Adipocyte (in vitro differentiated cells): ENCODE data around the gene THUMPD2.
"Not testable (repeated sequence)": the region's sequence is repeated elsewhere in the genome, so short reads cannot be mapped to it uniquely, and the experiment has no call there.

Experiments
- DNase-seq: peaks from one replicate; pipeline ENCODE4 v3.0.0-alpha.2; 2015; ENCODE audit warnings: low read depth
- H3K27me3 ChIP-seq: replicated peaks from 2 replicates; pipeline ENCODE4 v1.7.0; 2013; ENCODE audit warnings: mild to moderate bottlenecking, low read length, moderate library complexity; ENCODE audit not compliant: control insufficient read depth, insufficient read depth
- H3K36me3 ChIP-seq: 2 replicates; pipeline ENCODE4 v1.7.0; 2013; ENCODE audit warnings: low read length, mild to moderate bottlenecking, moderate library complexity; ENCODE audit not compliant: control insufficient read depth, insufficient read depth, severe bottlenecking
- H3K4me1 ChIP-seq: 2 replicates; pipeline ENCODE4 v1.7.0; 2013; ENCODE audit warnings: mild to moderate bottlenecking, low read length, moderate library complexity; ENCODE audit not compliant: control insufficient read depth, insufficient read depth
- H3K4me3 ChIP-seq: 2 replicates; pipeline ENCODE4 v1.7.0; 2013; ENCODE audit warnings: mild to moderate bottlenecking, low read length, moderate library complexity
- H3K9ac ChIP-seq: 2 replicates; pipeline ENCODE4 v1.7.0; 2013; ENCODE audit warnings: mild to moderate bottlenecking, low read length, moderate library complexity
- H3K9me3 ChIP-seq: 2 replicates; pipeline ENCODE4 v1.7.0; 2013; ENCODE audit warnings: mild to moderate bottlenecking, low read length, moderate library complexity; ENCODE audit not compliant: control insufficient read depth

THUMPD2 gene, protein sequence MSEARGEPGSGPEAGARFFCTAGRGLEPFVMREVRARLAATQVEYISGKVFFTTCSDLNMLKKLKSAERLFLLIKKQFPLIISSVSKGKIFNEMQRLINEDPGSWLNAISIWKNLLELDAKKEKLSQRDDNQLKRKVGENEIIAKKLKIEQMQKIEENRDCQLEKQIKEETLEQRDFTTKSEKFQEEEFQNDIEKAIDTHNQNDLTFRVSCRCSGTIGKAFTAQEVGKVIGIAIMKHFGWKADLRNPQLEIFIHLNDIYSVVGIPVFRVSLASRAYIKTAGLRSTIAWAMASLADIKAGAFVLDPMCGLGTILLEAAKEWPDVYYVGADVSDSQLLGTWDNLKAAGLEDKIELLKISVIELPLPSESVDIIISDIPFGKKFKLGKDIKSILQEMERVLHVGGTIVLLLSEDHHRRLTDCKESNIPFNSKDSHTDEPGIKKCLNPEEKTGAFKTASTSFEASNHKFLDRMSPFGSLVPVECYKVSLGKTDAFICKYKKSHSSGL

DNA sequence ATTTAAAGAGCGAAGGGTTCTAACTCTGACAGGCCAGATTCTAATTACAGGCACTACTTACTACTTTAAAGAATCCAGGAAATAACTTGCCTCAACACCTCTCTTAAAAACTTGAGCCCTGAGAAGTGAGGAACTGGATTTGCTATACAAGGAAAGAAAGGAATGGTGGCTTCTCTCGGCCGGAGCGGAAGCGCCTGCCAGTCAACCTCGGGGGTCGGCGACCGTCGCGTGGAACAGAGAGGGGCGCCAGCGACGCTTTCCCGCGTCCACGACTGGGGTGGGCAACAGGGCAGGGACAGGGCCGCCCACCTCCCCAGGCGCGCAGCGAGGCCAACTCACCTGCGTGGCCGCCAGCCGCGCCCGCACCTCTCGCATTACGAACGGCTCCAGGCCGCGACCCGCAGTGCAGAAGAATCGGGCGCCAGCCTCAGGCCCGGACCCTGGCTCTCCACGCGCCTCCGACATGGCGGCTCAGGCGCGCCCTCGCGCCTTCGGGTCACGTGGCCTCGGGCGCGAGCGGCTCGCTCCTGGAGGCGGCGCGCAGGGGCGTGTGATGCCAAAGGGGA lies at the start of gene THUMPD2:
TSS of gene THUMPD2 (minus strand) at position 484 of the 566 bp plus-strand sequence. CDS start at position 465, 19 bp downstream.
- H3K36me3 ChIP-seq = no peaks in the 10 kb centered on the region
- peak; percentile 86 for DNase-seq
- H3K4me1 ChIP-seq = peaks cover 19% of the 10 kb centered on the region
- peak within 1 kb of the TSS; percentile 98 for H3K9ac ChIP-seq
- no peaks in the 10 kb centered on the region for H3K9me3 ChIP-seq
- peak within 1 kb of the TSS; percentile 90 for H3K4me3 ChIP-seq
- no peaks in the 10 kb centered on the region for H3K27me3 ChIP-seq

DNA sequence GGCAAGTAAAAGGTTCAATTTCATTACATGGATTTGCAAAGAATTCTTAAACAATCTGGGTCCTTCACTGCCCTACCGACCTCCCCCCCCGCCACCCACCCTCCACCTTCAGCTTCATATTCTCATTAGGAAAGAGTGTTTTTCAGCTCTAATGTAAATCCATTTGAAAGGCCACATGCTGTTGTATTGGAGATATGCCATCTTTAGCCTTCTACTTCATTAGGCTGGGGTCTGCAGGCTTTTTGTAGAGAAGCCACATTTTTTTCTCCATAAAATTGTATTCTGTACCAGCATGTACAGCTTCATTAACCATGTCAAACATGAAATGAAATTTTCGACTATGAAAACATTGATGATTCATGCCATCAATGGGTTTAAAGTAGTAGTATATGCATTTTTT lies 42.8 kb upstream of the THUMPD2 start:
- H3K36me3 ChIP-seq = no peaks in the 10 kb centered on the region
- DNase-seq = no peak
- no peak overlapping the region for H3K4me3 ChIP-seq
- H3K9me3 ChIP-seq = no peaks in the 10 kb centered on the region
- H3K4me1 ChIP-seq = no peaks in the 10 kb centered on the region
- H3K9ac ChIP-seq = no peak overlapping the region
- H3K27me3 ChIP-seq = no peaks in the 10 kb centered on the region

DNA sequence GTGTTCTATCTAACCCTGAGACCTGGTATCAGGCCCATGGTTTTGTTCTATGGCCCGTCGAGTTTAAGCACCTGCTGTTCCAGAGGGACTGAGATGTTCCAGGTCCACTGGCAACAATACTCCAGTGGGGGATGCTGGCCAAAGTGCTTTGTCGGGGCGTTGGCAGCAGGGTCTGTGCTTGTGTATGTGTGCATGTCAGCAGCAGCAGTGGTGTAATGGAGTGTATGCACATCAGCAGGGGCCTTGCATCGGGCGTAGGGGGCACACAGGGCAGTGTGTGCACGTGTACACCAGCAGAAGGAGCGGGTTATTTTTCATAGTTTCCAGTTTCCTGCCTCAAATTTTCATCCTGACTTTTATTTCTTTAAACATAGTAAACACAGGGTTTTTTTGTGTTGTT lies 37.8 kb upstream of the THUMPD2 start:
- no peak for DNase-seq
- Histone ChIP-seq H3K36me3 (no peaks in the 10 kb centered on the region), H3K4me3 (no peak overlapping the region), H3K4me1 (no peaks in the 10 kb centered on the region), H3K9me3 (peaks cover 9% of the 10 kb centered on the region), H3K9ac (no peak overlapping the region), H3K27me3 (peaks cover 4% of the 10 kb centered on the region)

DNA sequence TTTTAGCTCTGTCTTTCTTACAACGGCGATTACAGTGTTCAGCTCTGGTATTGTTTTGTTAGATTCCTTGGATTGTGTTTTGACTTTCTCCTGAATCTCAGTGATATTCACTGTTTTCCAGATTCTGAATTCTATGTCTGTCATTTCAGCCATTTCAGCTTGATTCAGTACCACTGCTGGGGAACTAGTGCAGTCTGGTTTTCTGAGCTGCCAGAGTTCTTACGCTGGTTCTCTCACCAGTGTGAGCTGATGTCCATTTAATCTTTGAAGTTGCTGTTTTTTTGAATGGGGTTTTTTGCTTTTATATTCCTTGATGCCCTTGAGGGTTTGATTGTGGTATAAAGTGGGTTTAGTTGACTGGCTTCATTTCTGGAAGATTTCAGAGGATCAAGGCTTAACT lies 37.4 kb upstream of the THUMPD2 start:
- Histone ChIP-seq H3K36me3 (no peaks in the 10 kb centered on the region), H3K9ac (no peak overlapping the region), H3K4me3 (no peak overlapping the region), H3K4me1 (no peaks in the 10 kb centered on the region), H3K27me3 (peaks cover 4% of the 10 kb centered on the region), H3K9me3 (peaks cover 9% of the 10 kb centered on the region)
- no peak for DNase-seq

DNA sequence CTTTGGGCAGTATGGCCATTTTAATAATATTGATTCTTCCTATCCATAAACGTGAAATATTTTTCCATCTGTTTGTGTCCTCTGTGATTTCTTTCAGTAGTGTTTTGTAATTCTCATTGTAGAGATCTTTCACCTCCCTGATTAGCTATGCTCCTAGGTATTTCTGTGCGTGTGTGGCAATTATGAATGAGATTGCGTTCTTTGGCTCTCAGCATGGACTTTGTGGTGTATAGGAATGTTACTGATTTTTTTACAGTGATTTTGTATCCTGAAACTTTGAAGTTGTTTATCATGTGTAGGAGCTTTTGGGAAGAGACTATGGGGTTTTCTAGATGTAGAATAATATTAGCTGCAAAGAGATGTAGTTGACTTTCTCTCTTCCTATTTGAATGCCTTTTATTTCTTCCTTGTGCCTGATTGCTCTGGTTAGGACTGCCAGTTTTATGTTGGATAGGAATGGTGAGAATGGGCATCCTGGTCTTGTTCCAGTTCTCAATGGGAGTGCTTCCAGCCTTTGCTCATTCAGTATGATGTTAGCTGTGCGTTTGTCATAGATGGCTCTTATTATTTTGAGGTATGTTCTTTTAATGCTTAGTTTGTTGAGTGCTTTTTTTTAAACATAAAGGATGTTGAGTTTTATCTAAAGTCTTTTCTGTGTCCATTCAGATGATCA lies 27.0 kb upstream of the THUMPD2 start:
- no peaks in the 10 kb centered on the region for H3K36me3 ChIP-seq
- H3K9me3 ChIP-seq = peaks cover 26% of the 10 kb centered on the region
- no peak overlapping the region for H3K4me3 ChIP-seq
- no peak overlapping the region for H3K9ac ChIP-seq
- H3K4me1 ChIP-seq = peaks cover 8% of the 10 kb centered on the region
- no peak for DNase-seq
- H3K27me3 ChIP-seq = no peaks in the 10 kb centered on the region

DNA sequence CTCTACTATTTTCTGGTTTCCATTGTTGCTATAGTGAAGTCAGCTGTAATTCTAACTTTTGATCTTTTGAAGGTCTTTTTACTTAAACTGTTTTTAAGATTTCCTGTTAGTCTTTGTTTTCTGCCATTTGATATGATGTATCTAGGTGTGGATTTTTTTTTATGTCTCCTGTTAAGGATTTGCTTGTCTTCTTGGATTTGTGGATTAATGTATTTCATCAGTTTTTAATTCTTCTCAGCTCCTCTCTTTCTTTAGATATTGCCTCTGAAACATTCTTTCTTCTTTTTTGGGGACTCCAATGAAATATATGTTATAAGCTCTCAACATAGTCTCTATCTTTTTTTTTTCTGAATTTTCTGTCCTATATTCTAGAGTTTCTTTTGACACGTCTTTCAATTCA lies 24.8 kb upstream of the THUMPD2 start:
- Histone ChIP-seq H3K4me3 (no peak overlapping the region), H3K27me3 (no peaks in the 10 kb centered on the region), H3K4me1 (peaks cover 8% of the 10 kb centered on the region), H3K36me3 (no peaks in the 10 kb centered on the region), H3K9me3 (peaks cover 26% of the 10 kb centered on the region), H3K9ac (no peak overlapping the region)
- DNase-seq = no peak

DNA sequence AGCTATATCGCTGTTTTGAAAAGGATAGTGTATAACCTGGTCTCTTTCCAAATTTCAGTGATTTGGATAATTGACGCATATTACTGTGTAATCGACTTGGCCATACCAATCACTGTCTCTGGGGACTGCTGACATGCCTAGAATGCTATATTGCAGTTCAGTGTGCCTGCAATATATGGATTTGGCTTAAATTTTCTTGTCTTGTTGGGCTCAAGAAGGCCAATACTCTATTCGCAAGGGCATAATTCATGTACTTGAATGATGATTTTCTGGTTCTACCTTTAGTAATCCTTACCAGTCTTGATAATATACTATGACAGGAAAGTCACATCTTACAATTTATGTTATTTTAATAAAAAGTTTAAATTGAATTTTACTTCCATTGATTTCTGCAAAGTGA lies 21.7 kb upstream of the THUMPD2 start:
- no peaks in the 10 kb centered on the region for H3K36me3 ChIP-seq
- no peaks in the 10 kb centered on the region for H3K4me1 ChIP-seq
- DNase-seq = no peak
- H3K9ac ChIP-seq = no peak overlapping the region
- peaks cover 26% of the 10 kb centered on the region for H3K9me3 ChIP-seq
- H3K27me3 ChIP-seq = no peaks in the 10 kb centered on the region
- no peak overlapping the region for H3K4me3 ChIP-seq

DNA sequence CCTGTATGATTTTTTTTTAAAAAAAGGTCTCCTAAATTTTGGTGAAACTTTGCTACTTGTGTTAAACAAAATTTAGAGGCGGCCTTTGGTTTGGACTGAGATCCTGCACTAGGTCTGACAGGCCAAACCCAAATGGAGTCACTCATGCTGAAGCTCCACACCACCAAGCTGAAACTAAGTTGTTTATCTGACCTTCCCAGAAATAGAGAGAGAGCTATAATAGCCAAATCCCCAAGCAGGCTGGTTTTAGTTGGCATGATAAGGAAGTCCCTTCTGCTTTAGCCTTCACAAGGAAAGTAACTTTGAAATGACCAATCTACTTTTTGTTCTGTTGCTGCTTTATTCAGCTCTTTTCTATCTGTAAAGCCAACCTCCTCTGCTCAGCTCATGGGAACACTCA lies 17.1 kb upstream of the THUMPD2 start:
- Histone ChIP-seq H3K9ac (no peak overlapping the region), H3K9me3 (no peaks in the 10 kb centered on the region), H3K27me3 (no peaks in the 10 kb centered on the region), H3K36me3 (no peaks in the 10 kb centered on the region), H3K4me1 (no peaks in the 10 kb centered on the region), H3K4me3 (no peak overlapping the region)
- DNase-seq = no peak

DNA sequence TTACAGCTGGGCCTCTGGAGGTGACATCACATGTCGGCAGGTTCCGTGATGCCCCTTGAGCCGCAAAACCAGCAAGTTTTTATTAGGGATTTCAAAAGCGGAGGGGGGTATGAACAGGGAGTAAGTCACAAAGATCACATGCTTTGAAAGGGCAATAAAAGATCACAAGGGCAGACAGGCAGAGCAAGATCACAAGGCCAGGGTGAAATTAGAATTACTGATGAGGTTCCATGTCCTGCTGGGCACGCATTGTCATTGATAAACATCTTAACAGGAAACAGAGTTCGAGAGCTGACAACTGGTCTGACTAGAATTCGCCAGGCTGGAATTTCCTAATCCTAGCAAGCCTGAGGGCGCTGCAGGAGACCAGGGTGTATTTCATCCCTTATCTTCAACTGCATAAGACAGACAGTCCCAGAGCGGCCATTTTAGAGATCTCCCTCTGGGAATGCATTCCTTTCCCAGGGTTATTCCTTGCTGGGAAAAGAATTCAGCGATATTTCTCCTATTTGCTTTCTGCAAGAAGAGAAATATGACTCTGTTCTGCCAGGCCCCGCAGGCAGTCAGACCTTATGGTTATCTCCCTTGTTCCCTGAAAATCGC lies 11.3 kb upstream of the THUMPD2 start:
- H3K27me3 ChIP-seq, H3K4me1 ChIP-seq, H3K9me3 ChIP-seq, H3K9ac ChIP-seq, DNase-seq, H3K36me3 ChIP-seq, H3K4me3 ChIP-seq: not testable (repeated sequence)

DNA sequence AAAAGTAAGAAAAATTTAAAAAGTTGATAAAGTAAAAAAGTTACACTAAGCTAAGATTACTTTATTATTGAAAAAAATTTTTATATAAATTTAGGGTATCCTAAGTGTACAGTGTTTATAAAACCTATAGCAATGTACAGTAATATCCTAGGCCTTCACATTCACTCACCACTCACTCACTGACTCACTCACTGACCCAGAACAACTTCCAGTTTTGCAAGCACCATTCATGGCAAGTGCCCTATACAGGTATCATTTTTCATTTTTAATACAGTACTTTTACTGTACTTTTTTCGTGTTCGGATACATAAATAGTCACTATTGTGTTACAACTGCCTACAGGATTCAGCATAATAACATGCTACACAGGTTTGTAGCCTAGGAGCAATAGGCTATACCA lies 8.9 kb upstream of the THUMPD2 start:
- H3K4me3 ChIP-seq = no peak overlapping the region
- no peaks in the 10 kb centered on the region for H3K4me1 ChIP-seq
- H3K27me3 ChIP-seq = no peaks in the 10 kb centered on the region
- H3K9me3 ChIP-seq = no peaks in the 10 kb centered on the region
- no peak overlapping the region for H3K9ac ChIP-seq
- H3K36me3 ChIP-seq = no peaks in the 10 kb centered on the region
- no peak for DNase-seq
